ENCODE data around the gene ATG9B. TPM values are rescaled to one million over a fixed set of nuclear protein-coding genes. Genes with fewer than 3 reads are reported as not detected.

The ATG9B gene
- polyA plus RNA-seq, 2 of the 4 experiments (the other 2 are of a cell fraction) = 0.06 to 0.23 TPM

- TF ChIP-seq, protein P1, sequence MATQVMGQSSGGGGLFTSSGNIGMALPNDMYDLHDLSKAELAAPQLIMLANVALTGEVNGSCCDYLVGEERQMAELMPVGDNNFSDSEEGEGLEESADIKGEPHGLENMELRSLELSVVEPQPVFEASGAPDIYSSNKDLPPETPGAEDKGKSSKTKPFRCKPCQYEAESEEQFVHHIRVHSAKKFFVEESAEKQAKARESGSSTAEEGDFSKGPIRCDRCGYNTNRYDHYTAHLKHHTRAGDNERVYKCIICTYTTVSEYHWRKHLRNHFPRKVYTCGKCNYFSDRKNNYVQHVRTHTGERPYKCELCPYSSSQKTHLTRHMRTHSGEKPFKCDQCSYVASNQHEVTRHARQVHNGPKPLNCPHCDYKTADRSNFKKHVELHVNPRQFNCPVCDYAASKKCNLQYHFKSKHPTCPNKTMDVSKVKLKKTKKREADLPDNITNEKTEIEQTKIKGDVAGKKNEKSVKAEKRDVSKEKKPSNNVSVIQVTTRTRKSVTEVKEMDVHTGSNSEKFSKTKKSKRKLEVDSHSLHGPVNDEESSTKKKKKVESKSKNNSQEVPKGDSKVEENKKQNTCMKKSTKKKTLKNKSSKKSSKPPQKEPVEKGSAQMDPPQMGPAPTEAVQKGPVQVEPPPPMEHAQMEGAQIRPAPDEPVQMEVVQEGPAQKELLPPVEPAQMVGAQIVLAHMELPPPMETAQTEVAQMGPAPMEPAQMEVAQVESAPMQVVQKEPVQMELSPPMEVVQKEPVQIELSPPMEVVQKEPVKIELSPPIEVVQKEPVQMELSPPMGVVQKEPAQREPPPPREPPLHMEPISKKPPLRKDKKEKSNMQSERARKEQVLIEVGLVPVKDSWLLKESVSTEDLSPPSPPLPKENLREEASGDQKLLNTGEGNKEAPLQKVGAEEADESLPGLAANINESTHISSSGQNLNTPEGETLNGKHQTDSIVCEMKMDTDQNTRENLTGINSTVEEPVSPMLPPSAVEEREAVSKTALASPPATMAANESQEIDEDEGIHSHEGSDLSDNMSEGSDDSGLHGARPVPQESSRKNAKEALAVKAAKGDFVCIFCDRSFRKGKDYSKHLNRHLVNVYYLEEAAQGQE (IDR thresholded peaks at IDR 0.05) = no peak
- TF ChIP-seq NPAS2 (CRISPR knock-in tag; IDR thresholded peaks at IDR 0.05; ENCODE audit: borderline replicate concordance) = no peak
- no peak for TF ChIP-seq TP53 (CRISPR knock-in tag; IDR thresholded peaks at IDR 0.05)
- no peak for TF ChIP-seq CBX8 (IDR thresholded peaks at IDR 0.05)
- peak; percentile 58 for TF ChIP-seq PHF8 (IDR thresholded peaks at IDR 0.05; ENCODE audit: borderline replicate concordance, low read depth)
- TF ChIP-seq, protein P2, sequence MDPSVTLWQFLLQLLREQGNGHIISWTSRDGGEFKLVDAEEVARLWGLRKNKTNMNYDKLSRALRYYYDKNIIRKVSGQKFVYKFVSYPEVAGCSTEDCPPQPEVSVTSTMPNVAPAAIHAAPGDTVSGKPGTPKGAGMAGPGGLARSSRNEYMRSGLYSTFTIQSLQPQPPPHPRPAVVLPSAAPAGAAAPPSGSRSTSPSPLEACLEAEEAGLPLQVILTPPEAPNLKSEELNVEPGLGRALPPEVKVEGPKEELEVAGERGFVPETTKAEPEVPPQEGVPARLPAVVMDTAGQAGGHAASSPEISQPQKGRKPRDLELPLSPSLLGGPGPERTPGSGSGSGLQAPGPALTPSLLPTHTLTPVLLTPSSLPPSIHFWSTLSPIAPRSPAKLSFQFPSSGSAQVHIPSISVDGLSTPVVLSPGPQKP (IDR thresholded peaks at IDR 0.05; ENCODE audit: low read depth, low read length) = no peak
- no peak for TF ChIP-seq CBX2 (IDR thresholded peaks at IDR 0.05; ENCODE audit: borderline replicate concordance, low read depth)
- no peak for TF ChIP-seq ZC3H11A (IDR thresholded peaks at IDR 0.05)
- TF ChIP-seq KDM1A (IDR thresholded peaks at IDR 0.05; ENCODE audit: low read depth) = no peak
- no peak for TF ChIP-seq GATA3 (IDR thresholded peaks at IDR 0.05; ENCODE audit: borderline replicate concordance)
- TF ChIP-seq CHD2 (IDR thresholded peaks at IDR 0.05; ENCODE audit: low read length, partially characterized antibody) = no peak
- no peak for TF ChIP-seq EHMT2 (IDR thresholded peaks at IDR 0.05; ENCODE audit: low read depth)
- TF ChIP-seq E2F6 (IDR thresholded peaks at IDR 0.05; ENCODE audit: borderline replicate concordance, low read depth) = no peak
- no peak for TF ChIP-seq CEBPB (IDR thresholded peaks at IDR 0.05)
- TF ChIP-seq ESRRA (IDR thresholded peaks at IDR 0.05; ENCODE audit: borderline replicate concordance, low read length) = no peak
- no peak for TF ChIP-seq HES2 (IDR thresholded peaks at IDR 0.05)
- TF ChIP-seq, protein P3, sequence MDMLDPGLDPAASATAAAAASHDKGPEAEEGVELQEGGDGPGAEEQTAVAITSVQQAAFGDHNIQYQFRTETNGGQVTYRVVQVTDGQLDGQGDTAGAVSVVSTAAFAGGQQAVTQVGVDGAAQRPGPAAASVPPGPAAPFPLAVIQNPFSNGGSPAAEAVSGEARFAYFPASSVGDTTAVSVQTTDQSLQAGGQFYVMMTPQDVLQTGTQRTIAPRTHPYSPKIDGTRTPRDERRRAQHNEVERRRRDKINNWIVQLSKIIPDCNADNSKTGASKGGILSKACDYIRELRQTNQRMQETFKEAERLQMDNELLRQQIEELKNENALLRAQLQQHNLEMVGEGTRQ (IDR thresholded peaks at IDR 0.05) = peak; percentile 47
- TF ChIP-seq, protein P4, sequence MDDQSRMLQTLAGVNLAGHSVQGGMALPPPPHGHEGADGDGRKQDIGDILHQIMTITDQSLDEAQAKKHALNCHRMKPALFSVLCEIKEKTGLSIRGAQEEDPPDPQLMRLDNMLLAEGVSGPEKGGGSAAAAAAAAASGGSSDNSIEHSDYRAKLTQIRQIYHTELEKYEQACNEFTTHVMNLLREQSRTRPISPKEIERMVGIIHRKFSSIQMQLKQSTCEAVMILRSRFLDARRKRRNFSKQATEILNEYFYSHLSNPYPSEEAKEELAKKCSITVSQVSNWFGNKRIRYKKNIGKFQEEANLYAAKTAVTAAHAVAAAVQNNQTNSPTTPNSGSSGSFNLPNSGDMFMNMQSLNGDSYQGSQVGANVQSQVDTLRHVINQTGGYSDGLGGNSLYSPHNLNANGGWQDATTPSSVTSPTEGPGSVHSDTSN (IDR thresholded peaks at IDR 0.05) = no peak
- no peak for TF ChIP-seq ZSCAN20 (CRISPR knock-in tag; IDR thresholded peaks at IDR 0.05)
- TF ChIP-seq HDAC2 (IDR thresholded peaks at IDR 0.05) = no peak
- no peak for TF ChIP-seq RARB (CRISPR knock-in tag; IDR thresholded peaks at IDR 0.05)
Observed at GRCh38 chr7:151057989-151058780, 33.9 kb upstream of the ATG9B start (continued).

Measured in A549 (cell line).